H9 (cell line): ENCODE measurements around the gene BMERB1. TPM values are rescaled to one million over a fixed set of nuclear protein-coding genes. Genes with fewer than 3 reads are reported as not detected.

Experiments
- DNase-seq: peaks from one replicate; pipeline ENCODE4 v3.0.0-alpha.2; 2017
- H2AFZ ChIP-seq: one replicate; pipeline ENCODE4 v1.6.1; 2013; ENCODE audit warnings: mild to moderate bottlenecking, low read length, control low read depth, moderate library complexity
- H2AK5ac ChIP-seq: 2 replicates; pipeline ENCODE4 v1.6.1; 2013; ENCODE audit warnings: low read length, control low read depth, mixed read lengths; ENCODE audit not compliant: insufficient read length
- H2BK120ac ChIP-seq: one replicate; pipeline ENCODE4 v1.6.1; 2013; ENCODE audit warnings: low read depth, mild to moderate bottlenecking, low read length, control low read depth, inconsistent platforms; ENCODE audit not compliant: poor library complexity, severe bottlenecking
- H2BK12ac ChIP-seq: 2 replicates; pipeline ENCODE4 v1.6.1; 2013; ENCODE audit warnings: low read length, control low read depth, mixed read lengths, low read depth; ENCODE audit not compliant: insufficient read length
- H2BK15ac ChIP-seq: 2 replicates; pipeline ENCODE4 v1.6.1; 2013; ENCODE audit warnings: low read depth, low read length, control low read depth
- H2BK20ac ChIP-seq: one replicate; pipeline ENCODE4 v1.6.1; 2013; ENCODE audit warnings: low read depth, mild to moderate bottlenecking, low read length, control low read depth, inconsistent platforms; ENCODE audit not compliant: poor library complexity, severe bottlenecking
- H2BK5ac ChIP-seq: 2 replicates; pipeline ENCODE4 v1.6.1; 2013; ENCODE audit warnings: low read length, control low read depth, mixed read lengths; ENCODE audit not compliant: insufficient read length
- H3K14ac ChIP-seq: 2 replicates; pipeline ENCODE4 v1.6.1; 2013; ENCODE audit warnings: low read length, control low read depth; ENCODE audit not compliant: insufficient read depth
- H3K18ac ChIP-seq: 2 replicates; pipeline ENCODE4 v1.6.1; 2013; ENCODE audit warnings: low read depth, mild to moderate bottlenecking, mixed read lengths, low read length, control low read depth; ENCODE audit not compliant: insufficient read length
- H3K23ac ChIP-seq: 2 replicates; pipeline ENCODE4 v1.6.1; 2013; ENCODE audit warnings: low read length, control low read depth, mixed read lengths, low read depth; ENCODE audit not compliant: insufficient read length
- H3K23me2 ChIP-seq: 2 replicates; pipeline ENCODE4 v1.6.1; 2013; ENCODE audit warnings: low read depth, mild to moderate bottlenecking, mixed read lengths, low read length, control low read depth; ENCODE audit not compliant: insufficient read length, poor library complexity, severe bottlenecking
- H3K27ac ChIP-seq: 2 replicates; pipeline ENCODE4 v1.5.1; 2013; ENCODE audit warnings: low read length, control low read depth, mixed read lengths, low read depth; ENCODE audit not compliant: insufficient read length
- H3K27me3 ChIP-seq: 2 replicates; pipeline ENCODE4 v1.6.1; 2013; ENCODE audit warnings: low read length, control low read depth, inconsistent platforms; ENCODE audit not compliant: insufficient read depth
- H3K4ac ChIP-seq: 2 replicates; pipeline ENCODE4 v1.6.1; 2013; ENCODE audit warnings: low read depth, mild to moderate bottlenecking, control low read depth, inconsistent platforms, low read length, moderate library complexity
- H3K4me1 ChIP-seq: 2 replicates; pipeline ENCODE4 v1.6.1; 2013; ENCODE audit warnings: low read length, control low read depth, inconsistent platforms; ENCODE audit not compliant: insufficient read depth
- H3K4me2 ChIP-seq: 2 replicates; pipeline ENCODE4 v1.6.1; 2013; ENCODE audit warnings: low read length, control low read depth, mixed read lengths; ENCODE audit not compliant: insufficient read length, insufficient read depth
- H3K56ac ChIP-seq: 2 replicates; pipeline ENCODE4 v1.6.1; 2013; ENCODE audit warnings: low read depth, mild to moderate bottlenecking, mixed read lengths, low read length, control low read depth; ENCODE audit not compliant: insufficient read length
- H3K79me1 ChIP-seq: 2 replicates; pipeline ENCODE4 v1.6.1; 2013; ENCODE audit warnings: low read depth, mild to moderate bottlenecking, moderate library complexity, low read length, control low read depth, inconsistent platforms; ENCODE audit not compliant: insufficient read depth, poor library complexity, severe bottlenecking
- H3K79me2 ChIP-seq: 2 replicates; pipeline ENCODE4 v1.6.1; 2013; ENCODE audit warnings: low read length, control low read depth, inconsistent platforms; ENCODE audit not compliant: insufficient read depth
- H3K9ac ChIP-seq: 2 replicates; pipeline ENCODE4 v1.6.1; 2013; ENCODE audit warnings: low read length, control low read depth, mixed read lengths; ENCODE audit not compliant: insufficient read length; ENCODE audit errors: extremely low read depth
- H3K9me3 ChIP-seq: one replicate; pipeline ENCODE4 v1.6.1; 2013; ENCODE audit warnings: low read depth, low read length, inconsistent platforms; ENCODE audit not compliant: control insufficient read depth
- H3T11ph ChIP-seq: one replicate; pipeline ENCODE4 v1.6.1; 2013; ENCODE audit warnings: mild to moderate bottlenecking, low read length, control low read depth, inconsistent platforms
- H4K20me1 ChIP-seq: one replicate; pipeline ENCODE4 v1.6.1; 2013; ENCODE audit not compliant: control insufficient read depth, insufficient read length, insufficient read depth
- H4K5ac ChIP-seq: 2 replicates; pipeline ENCODE4 v1.6.1; 2013; ENCODE audit warnings: low read depth, mild to moderate bottlenecking, mixed read lengths, low read length, control low read depth; ENCODE audit not compliant: insufficient read length
- H4K8ac ChIP-seq: replicated peaks from 2 replicates; pipeline ENCODE4 v1.6.1; 2013; ENCODE audit warnings: low read length, control low read depth, mixed read lengths, low read depth; ENCODE audit not compliant: insufficient read length
- H4K91ac ChIP-seq: 2 replicates; pipeline ENCODE4 v1.6.1; 2013; ENCODE audit warnings: low read depth, mild to moderate bottlenecking, moderate library complexity, mixed read lengths, low read length, control low read depth; ENCODE audit not compliant: insufficient read length
- H3K27ac Mint-ChIP-seq, 3 experiments: 2 replicates in 2 of 3; 3 replicates in 1 of 3; pipeline ENCODE4 v1.8.0; 2020 to 2021; ENCODE audit warnings: mixed read lengths in 3 of 3, mild to moderate bottlenecking in 1 of 3, moderate library complexity in 1 of 3
- H3K27me3 Mint-ChIP-seq: 2 replicates; pipeline ENCODE4 v1.8.0; 2021; ENCODE audit warnings: low read depth, mild to moderate bottlenecking, moderate library complexity, mixed read lengths
- H3K36me3 Mint-ChIP-seq, 3 experiments: 2 replicates in 2 of 3; 3 replicates in 1 of 3; pipeline ENCODE4 v1.8.0; 2020 to 2021; ENCODE audit warnings: low read depth in 3 of 3, mixed read lengths in 3 of 3; ENCODE audit not compliant: insufficient read depth in 1 of 3
- H3K4me1 Mint-ChIP-seq, 2 experiments: 2 replicates each; pipeline ENCODE4 v1.8.0; 2020; ENCODE audit warnings: mixed read lengths in 2 of 2
- H3K4me3 Mint-ChIP-seq, 2 experiments: 2 replicates in 1 of 2; 3 replicates in 1 of 2; pipeline ENCODE4 v1.8.0; 2020 to 2021; ENCODE audit warnings: mild to moderate bottlenecking in 2 of 2, mixed read lengths in 2 of 2, moderate library complexity in 1 of 2
- H3K9me3 Mint-ChIP-seq, 2 experiments: 2 replicates in 1 of 2; 3 replicates in 1 of 2; pipeline ENCODE4 v1.8.0; 2020; ENCODE audit warnings: mild to moderate bottlenecking in 2 of 2, mixed read lengths in 2 of 2, moderate library complexity in 1 of 2
- CTCF ChIP-seq: fragments of 200-600 bp; sonication (generic); conservative IDR thresholded peaks from 3 replicates; pipeline ENCODE4 v1.8.0; 2021; ENCODE audit warnings: antibody characterized with exemption, mild to moderate bottlenecking
- WGBS: extraction: QIAGEN DNeasy Blood & Tissue Kit; methylation state at CpG from one replicate; pipeline ENCODE4 v1.1.7; 2013; ENCODE audit warnings: missing lambda C conversion rate, low lambda C conversion rate, mixed read lengths; ENCODE audit not compliant: insufficient read length; ENCODE audit errors: extremely low coverage; 5-methylcytosine and 5-hydroxymethylcytosine counted together
- total RNA-seq: library from RNA; stranded (reverse); gene quantifications from 2 replicates; pipeline ENCODE4 v1.2.1, GENCODE V29; 2021

Gene BMERB1
- total RNA-seq, 1 experiment from 2014 or later: 19.5 TPM

GRCh38 chr16:15597822-15598647, 163.6 kb downstream of the BMERB1 start:
- no peak overlapping the region for H4K91ac ChIP-seq
- H2AK5ac ChIP-seq: no peak overlapping the region
- no peaks in the 10 kb centered on the region for H3K79me1 ChIP-seq
- no peak overlapping the region for H2BK20ac ChIP-seq
- H2BK5ac ChIP-seq: no peak overlapping the region
- H2BK12ac ChIP-seq: no peak overlapping the region
- H3K18ac ChIP-seq: no peak overlapping the region
- no peak overlapping the region for H3T11ph ChIP-seq
- WGBS: no CpG with 5 or more reads among the region's 15 CpGs
- H3K4me1 ChIP-seq: no peaks in the 10 kb centered on the region
- no peak overlapping the region for H3K27ac Mint-ChIP-seq
- no peaks in the 10 kb centered on the region for H3K9me3 Mint-ChIP-seq
- H3K4me2 ChIP-seq: no peak overlapping the region
- H4K5ac ChIP-seq: no peak overlapping the region
- no peaks in the 10 kb centered on the region; the same call in 1 of the 2 replicates for H3K27me3 Mint-ChIP-seq
- no peak overlapping the region for H3K14ac ChIP-seq
- H3K4ac ChIP-seq: no peak overlapping the region
- H3K23ac ChIP-seq: no peak overlapping the region
- no peak overlapping the region for H3K27ac ChIP-seq
- H4K20me1 ChIP-seq: no peaks in the 10 kb centered on the region
- H3K4me1 Mint-ChIP-seq: peaks cover 12 to 15% of the 10 kb centered on the region in 2 experiments
- no peak overlapping the region for H3K9ac ChIP-seq
- peaks cover 18 to 68% (median 47%) of the 10 kb centered on the region in 3 experiments for H3K36me3 Mint-ChIP-seq
- no peak overlapping the region for H4K8ac ChIP-seq
- H2BK120ac ChIP-seq: no peak overlapping the region
- no peaks in the 10 kb centered on the region for H3K9me3 ChIP-seq
- no peak overlapping the region for H3K56ac ChIP-seq
- H3K27me3 ChIP-seq: no peaks in the 10 kb centered on the region
- H3K23me2 ChIP-seq: no peaks in the 10 kb centered on the region
- no peak overlapping the region for H3K4me3 Mint-ChIP-seq
- DNase-seq: no peak
- H2BK15ac ChIP-seq: no peak overlapping the region
- H2AFZ ChIP-seq: no peak overlapping the region
- H3K79me2 ChIP-seq: no peaks in the 10 kb centered on the region
- TF ChIP-seq CTCF: no peak
